ENCODE data around the gene LRRC32.

- TF ChIP-seq, protein P1, sequence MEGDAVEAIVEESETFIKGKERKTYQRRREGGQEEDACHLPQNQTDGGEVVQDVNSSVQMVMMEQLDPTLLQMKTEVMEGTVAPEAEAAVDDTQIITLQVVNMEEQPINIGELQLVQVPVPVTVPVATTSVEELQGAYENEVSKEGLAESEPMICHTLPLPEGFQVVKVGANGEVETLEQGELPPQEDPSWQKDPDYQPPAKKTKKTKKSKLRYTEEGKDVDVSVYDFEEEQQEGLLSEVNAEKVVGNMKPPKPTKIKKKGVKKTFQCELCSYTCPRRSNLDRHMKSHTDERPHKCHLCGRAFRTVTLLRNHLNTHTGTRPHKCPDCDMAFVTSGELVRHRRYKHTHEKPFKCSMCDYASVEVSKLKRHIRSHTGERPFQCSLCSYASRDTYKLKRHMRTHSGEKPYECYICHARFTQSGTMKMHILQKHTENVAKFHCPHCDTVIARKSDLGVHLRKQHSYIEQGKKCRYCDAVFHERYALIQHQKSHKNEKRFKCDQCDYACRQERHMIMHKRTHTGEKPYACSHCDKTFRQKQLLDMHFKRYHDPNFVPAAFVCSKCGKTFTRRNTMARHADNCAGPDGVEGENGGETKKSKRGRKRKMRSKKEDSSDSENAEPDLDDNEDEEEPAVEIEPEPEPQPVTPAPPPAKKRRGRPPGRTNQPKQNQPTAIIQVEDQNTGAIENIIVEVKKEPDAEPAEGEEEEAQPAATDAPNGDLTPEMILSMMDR (IDR thresholded peaks at IDR 0.05): peak; percentile 35; the same call in 2 of the 3 replicates
- TF ChIP-seq POLR2A (IDR thresholded peaks at IDR 0.05; ENCODE audit: low read length) (no peak), BHLHE40 (IDR thresholded peaks at IDR 0.05; ENCODE audit: low read depth, low read length) (no peak), MYC (IDR thresholded peaks at IDR 0.05; ENCODE audit: borderline replicate concordance, low read length) (no peak), JUN (IDR thresholded peaks at IDR 0.05) (no peak), RARB (CRISPR knock-in tag; IDR thresholded peaks at IDR 0.05) (no peak), RAD21 (conservative IDR thresholded peaks at IDR 0.05 in 1 of 2, IDR thresholded peaks at IDR 0.05 in 1 of 2) (no peak), CEBPB (IDR thresholded peaks at IDR 0.05) (no peak), EP300 (IDR thresholded peaks at IDR 0.05) (no peak), USF2 (IDR thresholded peaks at IDR 0.05) (no peak), PHF8 (IDR thresholded peaks at IDR 0.05; ENCODE audit: borderline replicate concordance, low read depth) (no peak), TP53 (CRISPR knock-in tag; IDR thresholded peaks at IDR 0.05) (no peak), MAFK (IDR thresholded peaks at IDR 0.05; ENCODE audit: partially characterized antibody) (no peak)
These were observed 27.9 kb upstream of the LRRC32 start for GRCh38 chr11:76698321-76699043.

All from A549 (cell line).